GM10248 (cell line): ENCODE results near the gene COL6A1.

Experiments
- CTCF ChIA-PET: fragments of 300-600 bp; sonication (Branson Sonifier 250); formaldehyde crosslinking; extraction: SDS; loops from one replicate; lab custom pipeline; 2021; ENCODE audit warnings: antibody characterized with exemption; lab: Yijun Ruan, JAX
- POLR2A ChIA-PET: fragments of 350-650 bp; sonication (Branson Sonifier 250); formaldehyde crosslinking; extraction: SDS; loops from one replicate; lab custom pipeline; 2020; ENCODE audit warnings: antibody characterized with exemption; lab: Yijun Ruan, JAX
- DNase-seq: peaks from one replicate; pipeline ENCODE4 v3.0.0; 2012; ENCODE audit errors: extremely low spot score
- CTCF ChIP-seq: IDR thresholded peaks from 2 replicates; pipeline ENCODE4 v1.5.1; 2012; ENCODE audit warnings: mild to moderate bottlenecking, low read depth; ENCODE audit errors: extremely low read depth, missing control alignments, control extremely low read depth

Gene COL6A1

GRCh38 chr21:46011267-46011967 lies 29.8 kb downstream of the COL6A1 start:
- TF ChIP-seq CTCF, result no peak
- ChIA-PET CTCF (no interaction called here), POLR2A (no interaction called here)
- no peak for DNase-seq

- ChIA-PET POLR2A (no interaction called here), CTCF (no interaction called here)
- TF ChIP-seq CTCF, result no peak
- DNase-seq, result no peak
Measured at GRCh38 chr21:46012154-46012553, 30.6 kb downstream of the COL6A1 start.

- ChIA-PET POLR2A (no interaction called here), CTCF (interaction anchor here (0.8 kb wide), 1 partner anchor 14 kb away, joined by 3 read pairs; no protein-coding TSS in a partner anchor)
Measured at GRCh38 chr21:46014828-46015227, 33.3 kb downstream of the COL6A1 start.

DNA sequence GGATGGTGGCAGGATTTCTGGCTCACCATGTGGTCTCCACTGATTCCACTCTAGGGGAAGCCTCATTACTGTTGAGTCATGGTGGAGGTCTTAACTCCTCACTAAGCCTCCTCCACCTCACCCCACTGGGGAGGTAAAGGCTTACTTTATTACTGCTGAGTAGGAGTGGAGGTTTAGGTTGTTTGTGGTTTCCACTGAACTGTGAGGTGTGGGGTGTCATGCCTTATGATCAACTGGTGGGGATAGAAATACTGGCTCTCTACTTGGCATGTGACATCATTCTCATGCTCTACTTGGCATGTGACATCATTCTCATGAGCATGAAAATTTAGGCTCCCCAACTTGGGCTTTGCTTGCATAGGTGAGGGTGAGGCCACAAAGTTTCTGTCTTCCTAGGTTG lies 35.6 kb downstream of the COL6A1 start:
- DNase-seq, result no peak
- CTCF ChIA-PET, result interaction anchor here (1.3 kb wide), 1 partner anchor 10 kb away, joined by 3 read pairs; no protein-coding TSS in a partner anchor
- POLR2A ChIA-PET, result no interaction called here
- no peak for TF ChIP-seq CTCF

More at GRCh38 chr21:46014828-46015227, 33.3 kb downstream of the COL6A1 start:
- no peak for DNase-seq
- no peak for TF ChIP-seq CTCF

DNA sequence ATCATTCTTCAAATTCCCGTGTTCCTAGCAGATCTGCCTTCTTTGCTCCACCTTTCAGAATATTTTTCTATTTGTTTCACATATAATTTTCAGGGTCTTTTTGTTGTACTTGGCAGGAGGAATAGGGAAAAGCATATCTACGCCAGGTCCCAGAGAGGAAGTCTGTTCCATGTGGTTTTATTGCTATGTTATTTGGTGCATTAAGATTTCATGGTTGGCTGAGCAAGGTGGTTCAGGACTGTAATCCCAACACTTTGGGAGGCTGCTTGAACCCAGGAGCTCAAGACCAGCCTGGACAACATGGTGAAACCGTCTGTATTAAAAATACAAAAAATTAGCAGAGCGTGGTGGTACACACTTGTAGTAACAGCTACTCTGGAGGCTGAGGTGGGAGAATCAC lies 36.1 kb downstream of the COL6A1 start:
- POLR2A ChIA-PET, result no interaction called here
- CTCF ChIA-PET, result interaction anchor here (1.3 kb wide), 1 partner anchor 10 kb away, joined by 3 read pairs; no protein-coding TSS in a partner anchor
- TF ChIP-seq CTCF, result no peak
- no peak for DNase-seq

DNA sequence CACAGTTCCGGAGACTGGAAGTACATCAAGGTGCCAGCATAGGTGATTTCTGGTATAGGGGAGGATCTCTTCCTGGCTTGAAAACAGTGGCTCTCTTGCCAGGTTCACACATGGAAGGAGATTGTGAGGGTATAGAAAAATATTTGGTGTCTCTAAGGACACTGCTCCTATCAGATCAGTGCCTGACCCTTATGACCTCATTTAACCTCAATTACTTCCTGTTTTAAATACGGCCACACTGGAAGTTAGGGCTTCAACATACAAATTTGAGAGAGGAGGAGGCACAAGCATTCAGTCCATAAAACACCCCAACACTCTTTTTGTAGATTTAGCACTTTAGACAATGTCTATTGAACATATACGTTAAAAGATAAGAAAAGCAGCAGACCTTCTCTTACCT lies 37.0 kb downstream of the COL6A1 start:
- TF ChIP-seq CTCF, result no peak
- no peak for DNase-seq
- ChIA-PET POLR2A (no interaction called here), CTCF (no interaction called here)
